HG03565 (cell line): ENCODE measurements around the gene FGB.

Source experiments
- ATAC-seq: cut with Tn5 transposase; IDR thresholded peaks from one replicate; pipeline ENCODE4 v1.9.1; 2021; ENCODE audit warnings: mild to moderate bottlenecking, moderate library complexity; ENCODE audit not compliant: unreplicated experiment

FGB gene

GRCh38 chr4:154617820-154618317 lies 55.1 kb downstream of the FGB start:
- no peak for ATAC-seq

- peak; percentile 74 for ATAC-seq
Measured at GRCh38 chr4:154618708-154619315, 56.0 kb downstream of the FGB start.

GRCh38 chr4:154620111-154620510 lies 57.3 kb downstream of the FGB start:
- no peak for ATAC-seq
